Glutamatergic neuron (in vitro differentiated cells): ENCODE data around the gene RMDN2. TPM values are rescaled to one million over a fixed set of nuclear protein-coding genes. Genes with fewer than 3 reads are reported as not detected.

ENCODE experiments used
- DNase-seq: peaks from one replicate; pipeline ENCODE4 v3.0.0; 2022
- H3K27ac Mint-ChIP-seq: one replicate; pipeline ENCODE4 v1.8.0; 2020; ENCODE audit warnings: mild to moderate bottlenecking, mixed read lengths, inconsistent platforms; ENCODE audit not compliant: unreplicated experiment
- H3K27me3 Mint-ChIP-seq: one replicate; pipeline ENCODE4 v1.8.0; 2020; ENCODE audit warnings: mild to moderate bottlenecking, moderate library complexity, mixed read lengths, inconsistent platforms; ENCODE audit not compliant: unreplicated experiment
- H3K36me3 Mint-ChIP-seq: one replicate; pipeline ENCODE4 v1.8.0; 2020; ENCODE audit warnings: mild to moderate bottlenecking, mixed read lengths, inconsistent platforms; ENCODE audit not compliant: unreplicated experiment
- H3K4me1 Mint-ChIP-seq: one replicate; pipeline ENCODE4 v1.8.0; 2020; ENCODE audit warnings: mild to moderate bottlenecking, low read depth, mixed read lengths, inconsistent platforms; ENCODE audit not compliant: unreplicated experiment
- H3K4me3 Mint-ChIP-seq: one replicate; pipeline ENCODE4 v1.8.0; 2020; ENCODE audit warnings: mild to moderate bottlenecking, mixed read lengths, inconsistent platforms; ENCODE audit not compliant: unreplicated experiment
- H3K9me3 Mint-ChIP-seq: one replicate; pipeline ENCODE4 v1.8.0; 2020; ENCODE audit warnings: mild to moderate bottlenecking, moderate library complexity, mixed read lengths, inconsistent platforms; ENCODE audit not compliant: unreplicated experiment
- total RNA-seq: library from RNA; stranded (reverse); fragmentation: NEBNext Ultra II Directional; extraction: Animal tissue kit (Norgen Biotek cat#: 25700); gene quantifications from one replicate; pipeline ENCODE4 v1.2.1, GENCODE V29; 2021; ENCODE audit not compliant: unreplicated experiment
- TF ChIP-seq, protein P1 (sequence below): fragments of 200-600 bp; sonication (generic); IDR thresholded peaks from one replicate; pipeline ENCODE4 v1.5.0; 2021; ENCODE audit not compliant: partially characterized antibody, unreplicated experiment

The RMDN2 gene
- total RNA-seq, 1 donor from 2014 or later, result 5.5 TPM

DNA sequence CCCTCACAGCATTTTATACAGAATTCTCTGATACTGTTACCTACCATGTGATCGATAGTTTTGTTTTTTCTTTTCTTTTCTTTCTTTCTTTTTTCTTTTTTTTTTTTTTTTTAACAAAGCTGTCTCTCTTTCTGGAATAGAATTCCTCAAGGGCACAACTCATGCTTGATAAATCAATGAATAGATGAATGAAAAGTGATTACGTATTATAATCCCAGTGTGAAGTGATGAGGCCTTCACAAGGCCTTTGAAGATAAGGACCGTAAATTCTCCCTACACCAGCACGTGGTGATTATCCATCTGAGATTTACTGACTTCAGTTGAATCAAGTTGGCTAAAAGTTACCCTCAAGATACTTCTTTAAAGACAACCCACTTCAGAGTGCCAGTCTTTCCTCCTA lies 46.6 kb upstream of the RMDN2 start:
- TF ChIP-seq, protein P1, sequence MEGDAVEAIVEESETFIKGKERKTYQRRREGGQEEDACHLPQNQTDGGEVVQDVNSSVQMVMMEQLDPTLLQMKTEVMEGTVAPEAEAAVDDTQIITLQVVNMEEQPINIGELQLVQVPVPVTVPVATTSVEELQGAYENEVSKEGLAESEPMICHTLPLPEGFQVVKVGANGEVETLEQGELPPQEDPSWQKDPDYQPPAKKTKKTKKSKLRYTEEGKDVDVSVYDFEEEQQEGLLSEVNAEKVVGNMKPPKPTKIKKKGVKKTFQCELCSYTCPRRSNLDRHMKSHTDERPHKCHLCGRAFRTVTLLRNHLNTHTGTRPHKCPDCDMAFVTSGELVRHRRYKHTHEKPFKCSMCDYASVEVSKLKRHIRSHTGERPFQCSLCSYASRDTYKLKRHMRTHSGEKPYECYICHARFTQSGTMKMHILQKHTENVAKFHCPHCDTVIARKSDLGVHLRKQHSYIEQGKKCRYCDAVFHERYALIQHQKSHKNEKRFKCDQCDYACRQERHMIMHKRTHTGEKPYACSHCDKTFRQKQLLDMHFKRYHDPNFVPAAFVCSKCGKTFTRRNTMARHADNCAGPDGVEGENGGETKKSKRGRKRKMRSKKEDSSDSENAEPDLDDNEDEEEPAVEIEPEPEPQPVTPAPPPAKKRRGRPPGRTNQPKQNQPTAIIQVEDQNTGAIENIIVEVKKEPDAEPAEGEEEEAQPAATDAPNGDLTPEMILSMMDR, result no peak
- H3K27me3 Mint-ChIP-seq, result no peaks in the 10 kb centered on the region
- H3K36me3 Mint-ChIP-seq, result no peaks in the 10 kb centered on the region
- peaks cover 6% of the 10 kb centered on the region for H3K4me1 Mint-ChIP-seq
- H3K4me3 Mint-ChIP-seq, result no peak overlapping the region
- no peak overlapping the region for H3K27ac Mint-ChIP-seq
- peaks cover 1% of the 10 kb centered on the region for H3K9me3 Mint-ChIP-seq
- DNase-seq, result no peak

DNA sequence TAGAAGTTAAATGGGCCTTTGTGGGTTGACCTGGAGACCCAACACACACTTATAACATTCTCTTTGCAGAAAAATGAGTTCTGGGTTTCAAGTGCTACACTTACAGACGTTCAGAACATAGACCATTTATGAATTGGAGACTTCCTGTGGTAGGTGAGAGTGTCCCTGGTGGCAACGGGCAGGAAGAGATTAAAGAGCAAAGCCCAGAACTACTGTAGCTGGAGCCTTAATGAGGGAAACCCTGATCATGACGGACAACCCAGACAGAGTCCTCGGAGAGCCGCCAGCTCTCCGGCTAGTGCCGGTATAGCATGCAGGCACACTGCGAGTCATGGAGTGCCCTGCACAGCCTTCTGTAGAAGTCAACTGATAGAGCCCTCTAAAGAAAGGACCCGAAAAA lies 44.5 kb upstream of the RMDN2 start:
- Mint-ChIP-seq H3K4me1 (peaks cover 2% of the 10 kb centered on the region), H3K27ac (no peak overlapping the region), H3K36me3 (no peaks in the 10 kb centered on the region), H3K9me3 (peaks cover 1% of the 10 kb centered on the region), H3K27me3 (no peaks in the 10 kb centered on the region), H3K4me3 (no peak overlapping the region)
- no peak for DNase-seq
- TF ChIP-seq, protein P1, result no peak

DNA sequence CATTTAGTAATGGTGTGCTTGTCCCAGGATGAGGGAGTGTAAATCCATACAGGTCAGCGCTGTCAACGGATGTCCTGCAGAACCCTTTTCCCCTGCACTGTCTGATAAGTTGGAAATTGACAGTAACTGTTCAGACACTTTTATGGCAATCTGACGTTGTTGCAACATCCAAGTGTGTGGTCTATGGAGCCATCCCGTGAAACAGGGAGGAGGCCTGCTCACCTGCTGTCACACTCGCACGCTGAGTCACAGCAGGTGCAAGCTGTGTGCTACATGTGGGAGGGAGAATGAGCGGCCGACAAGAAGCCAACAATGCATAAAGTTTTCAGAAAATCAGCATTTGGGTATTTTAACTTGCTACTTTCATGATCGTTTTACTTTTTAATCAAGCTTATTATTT lies 43.7 kb upstream of the RMDN2 start:
- Mint-ChIP-seq H3K9me3 (no peaks in the 10 kb centered on the region), H3K36me3 (no peaks in the 10 kb centered on the region), H3K27me3 (no peaks in the 10 kb centered on the region), H3K4me3 (no peak overlapping the region), H3K4me1 (peaks cover 2% of the 10 kb centered on the region), H3K27ac (no peak overlapping the region)
- DNase-seq, result no peak
- TF ChIP-seq, protein P1, result no peak

DNA sequence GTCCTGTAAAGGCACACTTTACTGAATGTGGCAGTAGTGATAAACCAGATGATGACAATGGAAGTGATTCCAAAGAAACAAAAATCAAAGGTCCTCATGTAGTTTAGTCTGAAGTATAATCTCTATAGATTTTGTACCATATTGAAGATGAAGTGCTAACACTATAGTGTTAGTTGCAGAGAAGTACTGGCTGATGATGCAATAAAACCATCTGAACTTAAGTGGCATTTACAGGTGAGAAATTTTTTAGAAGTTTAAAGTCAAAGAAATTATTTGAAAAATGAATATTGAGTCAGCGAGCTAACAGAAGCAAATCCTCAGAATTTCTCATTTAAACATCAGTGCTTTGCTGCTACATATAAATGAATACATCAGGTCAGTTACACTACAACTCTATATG lies 43.1 kb upstream of the RMDN2 start:
- Mint-ChIP-seq H3K27ac (no peak overlapping the region), H3K36me3 (no peaks in the 10 kb centered on the region), H3K4me1 (peaks cover 2% of the 10 kb centered on the region), H3K4me3 (no peak overlapping the region), H3K27me3 (no peaks in the 10 kb centered on the region), H3K9me3 (no peaks in the 10 kb centered on the region)
- no peak for DNase-seq
- TF ChIP-seq, protein P1, result no peak

DNA sequence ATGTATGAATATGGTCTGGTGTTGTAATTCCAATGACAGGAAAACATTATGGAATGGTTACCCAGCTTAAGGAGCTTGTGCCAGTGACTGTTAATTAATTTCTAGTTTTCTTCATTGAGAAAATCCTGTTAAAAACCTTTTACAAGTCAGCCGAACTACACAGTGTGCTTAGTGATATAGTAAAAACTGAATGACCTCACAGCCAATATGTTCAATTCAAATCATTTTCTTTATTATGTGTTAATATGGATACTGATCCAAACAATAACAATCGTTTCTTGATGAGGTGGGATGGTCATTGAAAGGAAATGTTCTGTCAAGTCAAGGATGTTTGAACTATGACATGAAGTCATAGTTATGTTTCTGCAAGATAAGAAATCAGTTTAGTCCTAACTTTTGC lies 41.6 kb upstream of the RMDN2 start:
- H3K27me3 Mint-ChIP-seq, result no peaks in the 10 kb centered on the region
- no peak overlapping the region for H3K27ac Mint-ChIP-seq
- DNase-seq, result no peak
- no peaks in the 10 kb centered on the region for H3K36me3 Mint-ChIP-seq
- H3K4me1 Mint-ChIP-seq, result peaks cover 2% of the 10 kb centered on the region
- H3K4me3 Mint-ChIP-seq, result no peak overlapping the region
- TF ChIP-seq, protein P1, result no peak
- no peaks in the 10 kb centered on the region for H3K9me3 Mint-ChIP-seq
